Ureter (tissue), 1 donor: ENCODE results near the gene SLC38A1. TPM values are rescaled to one million over a fixed set of nuclear protein-coding genes. Genes with fewer than 3 reads are reported as not detected.
"Not testable (repeated sequence)": the region's sequence is repeated elsewhere in the genome, so short reads cannot be mapped to it uniquely, and the experiment has no call there.

Source experiments
- DNase-seq: peaks from one replicate; pipeline ENCODE4 v3.0.0-alpha.2; 2020; ENCODE audit warnings: low spot score
- total RNA-seq: library from RNA; stranded (reverse); gene quantifications from one replicate; pipeline ENCODE4 v1.2.4, GENCODE V29; 2023
- donor health status: DM: yes; HTN: yes; CAD: no.

The SLC38A1 gene
- total RNA-seq, result 213 TPM

DNA sequence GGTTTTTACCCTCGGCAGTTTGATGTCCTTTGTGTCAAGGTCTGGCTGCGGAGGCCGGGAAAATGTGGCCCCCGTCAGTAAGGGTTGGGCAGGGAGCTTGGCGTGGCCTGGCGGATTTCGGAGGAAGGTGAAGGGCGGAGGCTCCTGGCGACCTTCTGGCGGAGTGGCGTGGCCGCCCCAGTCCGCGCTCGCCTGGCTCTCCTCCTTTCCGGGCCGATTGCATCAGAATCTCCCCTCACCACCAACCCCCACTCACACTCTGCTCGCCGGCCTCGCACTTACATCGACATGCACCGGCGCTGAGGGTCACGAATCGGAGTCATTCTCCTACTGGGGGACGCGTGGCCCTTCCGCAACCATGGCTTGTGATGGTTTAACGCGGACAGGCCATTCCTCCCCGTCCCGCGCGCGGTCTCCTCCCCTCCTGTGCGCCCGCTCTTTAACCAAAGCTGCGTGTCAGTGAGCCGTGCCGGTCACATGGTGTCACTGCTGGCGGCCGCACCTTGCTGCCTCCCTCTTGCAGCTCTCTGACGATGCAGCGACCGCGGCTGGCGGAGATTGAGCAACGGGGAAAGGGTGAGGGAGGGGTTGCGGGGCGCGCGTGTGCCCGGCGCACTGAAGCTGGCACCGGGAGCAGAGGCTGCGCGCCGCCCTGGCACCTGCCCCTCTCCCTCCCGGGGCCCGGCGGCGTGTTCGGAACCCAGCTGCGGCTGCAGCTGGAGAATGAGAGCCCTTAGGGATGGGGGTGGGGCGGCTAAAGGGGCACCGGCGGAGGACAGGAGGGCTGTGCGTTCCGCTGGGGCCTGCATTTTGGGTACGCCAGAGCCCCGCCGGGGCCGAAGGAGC, at the start of gene SLC38A1:
Gene SLC38A1, minus strand, starts transcription at position 461 of the 846 bp plus-strand sequence. CDS start 29,243 bp downstream, outside the sequence.
- peak; percentile 93 for DNase-seq

DNA sequence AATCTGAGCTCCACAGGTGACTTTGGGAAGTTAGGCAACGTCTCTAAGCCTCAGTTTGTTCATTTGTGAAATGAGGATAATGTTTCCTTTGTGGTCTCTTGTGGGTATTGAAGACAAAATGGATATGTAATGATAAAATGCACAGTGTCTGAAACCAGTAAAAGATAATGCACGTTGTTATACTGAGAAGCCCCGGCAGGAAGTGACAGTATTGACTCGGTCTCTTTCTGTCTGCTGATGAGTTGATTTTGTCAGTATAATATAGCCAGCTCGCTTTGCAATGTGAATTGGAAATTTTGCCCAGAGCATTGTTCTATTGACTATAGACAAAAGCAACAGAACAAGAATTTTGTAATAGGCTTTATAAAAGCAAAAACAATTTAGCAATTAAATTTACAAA, 49.2 kb upstream of the SLC38A1 start:
- no peak for DNase-seq

DNA sequence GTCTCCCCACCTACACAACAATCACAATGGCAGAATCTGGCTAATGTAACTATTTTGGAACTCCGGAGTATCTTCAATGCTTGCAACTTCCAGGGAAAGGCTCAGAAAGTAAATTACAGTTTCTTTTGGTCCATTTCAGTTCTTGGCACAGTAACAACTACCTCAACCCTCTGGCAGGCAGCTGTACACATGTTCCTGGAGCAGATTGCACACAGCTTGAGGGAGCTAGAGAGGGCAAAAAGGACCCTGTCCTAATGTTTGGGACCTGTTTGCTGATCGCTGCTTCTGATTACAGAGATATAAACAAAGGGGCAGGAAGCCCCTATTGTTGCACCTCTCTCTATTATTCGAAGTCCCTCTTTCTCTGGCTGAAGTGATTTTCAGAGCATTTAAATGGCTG, 35.2 kb upstream of the SLC38A1 start:
- DNase-seq, result no peak

DNA sequence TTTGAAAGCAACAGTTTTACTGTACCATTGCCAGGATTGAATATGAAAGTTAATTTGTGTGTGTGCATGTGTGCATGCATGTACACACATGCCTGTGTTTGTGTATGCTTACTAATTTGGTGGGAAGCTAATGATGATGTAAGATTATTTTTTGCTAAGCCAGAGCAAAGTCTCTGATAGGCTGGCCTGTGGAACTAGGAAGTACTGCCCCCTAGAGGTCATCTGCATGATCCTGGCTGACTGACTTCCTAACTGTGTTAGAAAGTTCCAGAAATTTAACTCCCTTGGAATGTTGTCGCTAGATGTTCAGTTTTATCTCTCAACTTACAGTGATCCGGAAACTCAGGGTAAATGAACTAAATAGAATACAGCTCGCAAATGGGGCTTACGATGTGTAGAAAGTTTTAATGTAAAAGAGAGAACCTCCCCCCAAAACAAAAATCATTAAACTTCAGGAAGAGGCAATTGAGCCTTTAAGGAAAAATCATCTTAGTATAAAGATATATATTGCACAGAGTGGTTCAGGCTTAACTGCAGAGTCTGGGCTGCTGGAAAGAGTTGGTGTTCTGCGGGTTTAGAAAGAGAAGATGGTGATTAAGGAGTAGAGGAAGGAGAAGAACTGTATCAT, 34.3 kb upstream of the SLC38A1 start:
- no peak for DNase-seq

DNA sequence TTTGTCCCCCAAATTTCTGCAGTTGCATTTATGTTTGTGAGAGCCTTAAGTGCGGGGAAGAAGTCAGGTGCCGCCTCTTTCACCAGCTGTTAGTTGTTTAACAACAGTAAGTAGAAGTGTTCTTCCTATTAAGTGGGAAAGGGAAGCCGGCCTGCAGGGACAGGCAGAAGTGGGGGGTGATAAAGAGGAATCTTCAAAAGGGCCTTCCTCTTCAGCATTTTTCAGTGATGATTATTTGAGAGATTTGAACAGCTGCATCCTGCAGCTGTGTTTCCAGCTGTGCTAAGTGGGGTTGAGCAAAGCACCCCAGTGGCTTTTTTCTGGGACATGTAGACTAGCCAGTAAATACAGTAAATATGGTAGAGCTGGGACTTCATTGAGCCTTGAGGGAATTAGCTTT, 32.1 kb upstream of the SLC38A1 start:
- no peak for DNase-seq

DNA sequence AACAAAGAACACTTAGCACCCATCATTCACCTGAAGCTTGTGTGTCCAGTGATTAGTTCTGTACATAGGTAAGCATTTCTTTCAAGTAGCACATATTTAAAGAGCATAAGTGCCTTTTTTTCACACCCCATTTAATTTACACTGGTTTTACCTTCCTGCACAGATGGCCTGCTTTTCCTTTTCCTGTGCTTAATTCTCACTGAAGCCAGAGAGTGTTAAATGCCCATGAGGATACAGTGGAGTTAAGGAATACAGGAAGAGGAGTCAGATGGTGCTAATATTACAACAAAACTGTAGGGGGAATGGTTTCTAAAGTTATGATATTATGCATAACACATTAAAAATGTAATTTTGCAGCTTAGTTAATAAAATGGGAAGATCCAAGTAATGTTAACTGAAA, 31.0 kb upstream of the SLC38A1 start:
- DNase-seq, result no peak

DNA sequence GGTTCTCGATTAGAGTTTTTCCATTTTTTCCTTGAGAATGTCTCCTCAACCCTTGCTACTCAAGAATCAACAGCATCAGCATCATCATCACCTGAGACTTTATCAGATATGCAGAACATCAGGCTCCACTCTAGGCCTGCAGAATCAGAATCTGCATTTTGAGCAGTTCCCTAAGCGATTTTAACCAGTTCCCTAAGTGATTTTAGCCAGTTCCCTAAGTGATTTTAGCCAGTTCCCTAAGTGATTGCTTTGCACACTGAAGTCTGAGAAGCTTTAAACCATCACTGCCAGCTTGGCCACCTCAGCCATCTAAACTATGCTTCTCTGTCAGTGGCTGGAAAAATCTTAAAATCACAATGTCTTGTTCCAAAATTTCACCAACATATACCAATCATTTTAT, 29.4 kb upstream of the SLC38A1 start:
- no peak for DNase-seq

DNA sequence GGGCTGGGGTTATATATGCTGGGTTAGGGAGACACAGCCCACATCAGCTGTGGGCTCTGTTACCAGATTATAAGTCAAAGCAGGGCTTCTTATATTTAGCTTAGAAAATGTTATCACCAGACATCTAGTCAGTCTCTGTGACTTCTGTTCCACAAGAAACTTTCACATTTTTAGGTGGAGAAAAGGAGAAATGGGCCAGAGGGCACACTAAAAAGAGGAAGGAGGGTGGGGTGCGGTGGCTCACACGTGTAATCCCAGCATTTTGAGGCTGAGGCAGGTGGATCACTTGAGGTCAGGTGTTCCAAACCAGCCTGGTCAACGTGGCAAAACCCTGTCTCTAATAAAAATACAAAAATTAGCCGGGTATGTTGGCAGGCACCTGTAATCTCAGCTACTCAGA, 28.0 kb upstream of the SLC38A1 start:
- no peak for DNase-seq

DNA sequence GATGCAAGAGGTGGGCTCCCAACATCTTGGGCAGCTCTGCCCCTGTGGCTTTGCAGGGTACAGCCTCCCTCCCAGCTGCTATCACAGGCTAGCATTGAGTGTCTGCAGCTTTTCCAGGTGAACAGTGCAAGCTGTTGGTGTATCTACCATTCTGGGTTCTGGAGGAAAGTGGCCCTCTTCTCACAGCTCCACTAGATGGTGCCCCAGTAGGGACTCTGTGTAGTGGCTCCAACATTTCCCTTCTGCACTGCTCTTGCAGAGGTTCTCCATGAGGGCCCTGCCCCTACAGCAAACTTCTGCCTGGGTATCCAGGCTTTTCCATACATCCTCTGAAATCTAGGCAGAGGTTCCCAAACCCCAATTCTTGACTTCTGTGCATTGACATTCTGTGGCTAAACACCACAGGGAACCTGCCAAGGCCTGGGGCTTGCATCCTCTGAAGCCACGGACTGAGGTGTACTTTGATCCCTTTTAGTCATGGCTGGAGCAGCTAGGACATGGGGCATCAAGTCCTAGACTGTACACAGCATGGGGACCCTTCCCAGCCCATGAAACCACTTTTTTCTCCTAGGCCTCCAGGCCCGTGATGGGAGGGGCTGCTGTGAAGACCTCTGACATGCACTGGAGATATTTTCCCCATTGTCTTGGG, 24.0 kb upstream of the SLC38A1 start:
- no peak for DNase-seq

DNA sequence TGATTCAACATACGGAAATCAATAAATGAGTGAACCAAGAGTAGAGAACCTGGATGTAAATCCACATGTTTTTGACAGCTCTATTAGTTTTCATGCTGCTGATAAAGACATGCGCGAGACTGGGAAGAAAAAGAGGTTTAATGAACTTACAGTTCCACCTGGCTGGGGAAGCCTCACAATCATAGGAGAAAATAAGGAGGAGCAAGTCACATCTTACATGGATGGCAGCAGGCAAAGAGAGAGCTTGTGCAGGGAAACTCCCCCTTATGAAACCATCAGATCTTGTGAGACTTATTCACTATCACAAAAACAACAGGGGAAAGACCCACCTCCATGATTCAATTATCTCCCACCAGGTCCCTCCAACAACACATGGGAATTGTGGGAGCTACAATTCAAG, 23.1 kb upstream of the SLC38A1 start:
- DNase-seq, result not testable (repeated sequence)

DNA sequence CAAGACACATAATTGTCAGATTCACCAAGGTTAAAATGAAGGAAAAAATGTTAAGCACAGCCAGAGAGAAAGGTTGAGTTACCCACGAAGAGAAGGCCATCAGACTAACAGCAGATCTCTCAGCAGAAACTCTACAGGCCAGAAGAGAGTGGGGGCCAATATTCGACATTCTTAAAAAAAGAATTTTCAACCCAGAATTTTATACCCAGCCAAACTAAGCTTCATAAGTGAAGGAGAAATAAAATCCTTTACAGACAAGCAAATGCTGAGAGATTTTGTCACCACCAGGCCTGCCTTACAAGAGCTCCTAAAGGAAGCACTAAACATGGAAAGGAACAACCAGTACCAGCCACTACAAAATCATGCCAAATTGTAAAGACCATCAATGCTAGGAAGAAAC, 16.3 kb upstream of the SLC38A1 start:
- not testable (repeated sequence) for DNase-seq

DNA sequence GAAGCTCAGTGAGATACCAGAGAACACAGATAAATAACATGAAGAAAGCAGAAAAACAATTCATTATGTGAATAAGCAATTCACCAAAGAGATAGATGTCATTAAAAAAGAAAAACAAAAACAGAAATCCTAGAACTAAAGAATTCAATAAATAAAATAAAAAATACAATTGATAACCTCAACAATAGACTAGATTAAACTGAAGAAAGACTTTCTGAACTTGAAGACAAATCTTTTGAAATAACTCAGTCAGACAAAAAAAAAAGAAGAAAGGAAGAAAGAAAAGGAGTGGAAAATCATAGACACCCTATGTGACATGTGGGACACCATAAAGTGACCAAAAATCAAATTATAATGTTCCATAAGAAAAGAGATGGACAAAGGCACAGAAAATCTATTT, 14.0 kb upstream of the SLC38A1 start:
- no peak for DNase-seq

DNA sequence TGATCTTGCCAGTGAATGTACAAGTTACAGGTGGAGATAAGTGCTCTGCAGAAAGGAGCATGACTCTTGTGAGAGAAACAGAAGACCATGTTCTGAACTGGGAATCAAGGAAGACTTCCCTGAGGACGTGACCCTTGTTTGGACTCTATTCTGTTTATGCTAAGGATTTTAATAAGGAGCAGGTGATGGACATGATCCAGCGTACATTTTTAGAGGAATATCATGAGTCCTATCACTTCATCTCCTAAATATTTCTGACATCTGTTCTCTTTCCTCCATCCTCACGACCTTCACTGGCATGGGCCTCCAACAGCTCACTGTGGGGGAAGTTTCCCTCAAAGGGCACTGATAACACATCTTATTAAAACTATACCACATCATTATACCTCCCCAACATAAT, 7.9 kb upstream of the SLC38A1 start:
- no peak for DNase-seq

DNA sequence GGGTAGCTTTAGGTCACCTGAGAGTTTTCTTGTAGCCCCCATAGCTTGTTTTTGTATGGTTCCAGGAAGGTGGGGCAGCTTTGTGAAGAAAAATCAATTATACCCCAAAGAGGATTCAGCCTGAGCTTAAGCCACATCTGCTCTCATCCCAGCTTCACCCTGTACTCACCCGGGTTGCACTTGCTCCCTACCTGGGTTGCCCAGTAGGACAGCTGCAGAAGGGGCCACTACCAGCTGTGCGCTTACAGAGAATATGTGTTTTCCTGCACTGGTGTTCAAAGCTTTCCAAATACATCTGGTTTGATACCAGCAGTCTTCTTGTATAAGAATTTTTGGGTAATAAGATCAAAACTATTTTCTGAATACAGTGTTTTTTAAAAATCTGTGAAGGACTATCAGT, 3.0 kb upstream of the SLC38A1 start:
- DNase-seq, result no peak

DNA sequence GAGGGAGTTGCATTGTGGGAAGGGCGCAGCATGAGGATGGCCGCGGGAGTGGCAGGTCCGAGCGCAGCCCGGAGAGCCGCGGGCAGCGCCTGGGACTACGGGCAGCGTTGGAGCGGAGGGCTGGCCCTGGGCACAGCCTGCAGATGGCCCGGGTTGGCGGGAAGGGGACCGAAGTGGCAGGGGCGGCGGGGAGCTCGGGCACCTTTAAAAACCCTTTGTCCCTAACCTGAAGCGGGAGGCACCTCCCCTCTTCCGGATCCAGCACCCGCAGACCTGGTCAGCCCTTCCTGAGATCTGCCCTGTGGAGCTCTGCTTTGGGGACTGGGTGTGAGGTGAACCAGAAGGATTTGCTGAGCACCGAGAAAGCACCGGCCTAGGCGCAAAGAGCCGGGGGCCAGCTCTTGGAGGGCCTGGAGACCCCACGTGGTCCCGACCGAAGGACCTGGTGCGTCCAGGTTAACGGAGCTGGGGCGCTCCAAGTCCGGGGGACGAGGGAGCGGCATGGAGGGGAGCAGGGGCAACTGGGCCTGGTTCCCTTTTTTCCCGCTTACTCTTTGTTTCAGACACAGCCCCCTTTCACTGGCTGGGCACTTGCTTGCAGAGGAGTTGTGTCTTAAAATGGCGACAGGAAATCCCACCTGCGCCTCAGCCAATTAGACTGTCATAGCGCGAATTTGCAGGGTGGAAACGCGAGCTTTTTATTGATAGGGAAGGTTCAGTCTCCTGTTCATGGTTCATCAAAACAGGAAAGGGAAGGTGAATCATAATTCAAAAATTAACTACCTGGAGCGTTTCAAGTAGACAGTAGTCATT, 792 bp upstream of the SLC38A1 start:
- DNase-seq, result peak; percentile 52

DNA sequence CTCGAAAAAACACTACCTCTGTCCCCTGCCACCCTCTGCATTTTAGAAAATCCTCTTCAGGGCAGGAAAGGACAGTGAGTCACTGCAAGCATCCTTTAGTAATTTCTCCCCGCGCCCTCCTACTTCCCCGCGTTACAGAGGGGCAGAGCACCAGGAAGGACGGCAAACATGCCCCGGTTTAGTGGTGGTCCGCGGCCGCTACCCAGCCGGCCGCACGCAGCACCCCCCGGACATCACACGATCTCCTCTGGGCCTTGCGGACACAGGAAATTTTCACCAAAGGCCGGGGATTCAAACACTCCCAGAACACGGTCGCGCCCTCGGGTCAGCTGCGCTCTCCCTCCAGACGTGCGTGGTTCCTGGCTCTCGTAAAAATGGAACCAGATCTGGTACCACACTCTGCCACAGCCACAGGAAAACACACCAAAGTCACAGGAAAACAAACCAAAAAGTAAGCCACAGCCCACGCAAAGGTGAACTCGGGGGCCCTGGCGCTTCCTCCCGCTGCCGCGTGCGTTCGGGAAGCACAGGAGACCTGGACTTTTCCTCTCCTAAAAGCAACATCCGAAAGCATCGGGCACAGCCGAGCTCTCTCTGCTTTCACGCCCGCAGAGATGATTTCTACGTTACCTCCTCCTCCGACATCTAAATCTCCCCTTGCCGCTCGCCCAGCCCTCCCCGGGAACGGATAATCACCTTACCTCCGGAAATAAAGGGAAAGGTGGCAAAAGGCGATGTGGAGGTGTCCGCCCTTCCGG, 839 bp downstream of the SLC38A1 start:
- DNase-seq, result no peak

DNA sequence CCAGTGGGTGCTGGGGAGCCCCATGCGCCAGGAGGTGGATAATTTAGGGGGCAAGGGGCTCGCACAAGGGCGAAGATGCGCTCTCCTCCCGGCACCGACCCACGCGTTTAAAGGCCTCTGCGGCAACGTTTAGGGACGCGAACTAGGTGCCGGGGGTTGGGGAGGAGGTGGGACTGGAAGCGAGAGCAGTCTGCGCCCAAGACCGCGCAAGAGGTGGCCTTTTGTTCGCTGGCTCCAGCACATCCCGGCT, 1.3 kb downstream of the SLC38A1 start:
- peak; percentile 49 for DNase-seq

DNA sequence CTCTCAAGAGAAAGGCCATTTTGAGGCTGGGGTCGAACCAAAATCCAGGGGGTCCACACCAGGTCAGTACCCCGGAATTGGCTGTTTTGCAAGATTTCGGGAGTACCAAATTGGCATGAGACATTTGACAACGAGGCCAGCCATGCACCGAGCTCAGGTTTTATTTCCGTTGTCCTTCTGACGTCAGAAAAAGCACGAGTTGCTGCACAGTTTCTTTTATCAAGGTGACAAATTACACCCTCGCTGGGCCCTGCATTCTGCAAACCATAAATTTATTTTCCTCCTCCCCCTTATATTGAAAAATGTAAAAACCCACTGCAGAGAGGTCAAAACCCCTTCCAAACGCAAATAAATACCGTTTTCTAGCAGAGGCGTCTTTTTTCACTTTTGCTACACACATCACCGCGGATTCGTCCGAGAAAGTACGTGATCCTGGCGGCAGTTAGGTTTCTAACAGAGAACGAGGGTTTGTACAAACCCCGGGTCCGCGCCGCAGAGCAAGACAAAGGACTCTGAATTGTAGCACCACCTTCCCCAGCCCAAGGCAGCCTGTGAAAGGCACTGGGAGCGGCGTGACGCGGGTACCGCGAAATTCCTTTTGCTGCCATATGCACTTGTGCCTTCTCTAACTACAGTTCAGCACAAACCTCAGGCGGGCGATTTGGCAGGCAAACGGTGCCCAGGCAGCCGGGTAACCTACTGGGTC, 1.8 kb downstream of the SLC38A1 start:
- DNase-seq, result peak; percentile 69

DNA sequence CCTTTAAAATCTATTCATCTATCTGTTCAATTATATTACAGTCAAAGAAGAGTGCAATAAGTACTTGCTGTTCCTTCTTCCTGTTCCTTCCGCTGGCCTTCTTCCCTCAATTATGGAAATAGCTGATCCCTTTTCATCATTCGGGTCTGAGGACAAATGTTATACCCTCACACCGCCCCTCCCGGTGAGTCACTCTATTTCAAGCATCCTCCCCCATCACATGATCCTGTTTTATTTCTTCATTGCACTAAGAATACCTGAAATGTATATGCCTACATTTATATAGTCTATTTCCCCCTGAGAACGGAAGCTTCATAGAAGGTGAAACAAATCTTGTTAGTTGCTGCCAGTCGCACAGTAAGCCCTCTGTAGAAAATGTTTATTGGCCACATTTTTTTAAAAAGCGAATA, 2.5 kb downstream of the SLC38A1 start:
- no peak for DNase-seq

DNA sequence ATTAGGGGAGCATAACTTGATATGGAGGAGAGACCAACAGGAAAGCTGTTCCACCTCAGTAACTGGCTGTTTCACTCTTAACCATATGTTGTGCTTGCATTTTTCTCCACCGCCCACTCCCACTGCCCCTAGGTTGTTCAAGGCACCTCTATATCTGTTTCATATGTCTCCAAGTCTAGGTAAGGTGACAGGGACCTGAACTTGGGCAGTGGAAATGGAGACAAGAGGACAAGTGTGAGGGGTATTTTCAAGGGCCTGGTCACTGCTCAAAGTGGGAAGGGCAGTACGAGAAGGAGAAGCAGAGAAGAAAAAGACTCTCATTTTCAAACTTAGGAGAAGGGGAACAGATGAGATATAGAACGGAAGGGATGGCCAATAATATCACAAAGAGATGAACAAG, 3.1 kb downstream of the SLC38A1 start:
- DNase-seq, result no peak

DNA sequence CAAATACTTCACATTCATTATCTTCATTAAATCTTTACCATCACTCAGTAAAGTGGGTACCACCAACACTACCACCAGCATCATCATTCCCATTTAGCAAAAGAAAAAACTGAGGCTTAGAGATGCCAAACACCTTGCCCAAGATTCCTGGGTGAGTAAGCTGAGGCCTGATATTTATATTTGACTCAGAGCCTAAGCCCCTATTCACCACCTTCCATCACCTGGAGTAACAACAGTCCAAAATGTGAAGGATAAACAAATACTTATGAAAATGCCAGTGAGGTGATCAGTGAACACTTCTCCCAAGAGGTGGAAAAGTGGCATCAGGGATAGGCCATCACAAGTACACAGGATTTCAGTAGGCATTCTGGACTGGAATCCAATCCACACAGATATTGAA, 3.7 kb downstream of the SLC38A1 start:
- no peak for DNase-seq
